Stimulated activated CD4-positive, alpha-beta T cell treated with anti-CD3 and anti-CD28 coated beads, TNF-alpha, amount 100 ng/mL, for 1 hour (primary cell): Measurements from ENCODE around the gene TMEM72.

Experiments
- DNase-seq, 3 donors: peaks; one replicate each; pipeline ENCODE4 v3.0.0-alpha.2; 2020; ENCODE audit warnings: low read depth in 3 of 3, low spot score in 1 of 3

TMEM72 gene

DNA sequence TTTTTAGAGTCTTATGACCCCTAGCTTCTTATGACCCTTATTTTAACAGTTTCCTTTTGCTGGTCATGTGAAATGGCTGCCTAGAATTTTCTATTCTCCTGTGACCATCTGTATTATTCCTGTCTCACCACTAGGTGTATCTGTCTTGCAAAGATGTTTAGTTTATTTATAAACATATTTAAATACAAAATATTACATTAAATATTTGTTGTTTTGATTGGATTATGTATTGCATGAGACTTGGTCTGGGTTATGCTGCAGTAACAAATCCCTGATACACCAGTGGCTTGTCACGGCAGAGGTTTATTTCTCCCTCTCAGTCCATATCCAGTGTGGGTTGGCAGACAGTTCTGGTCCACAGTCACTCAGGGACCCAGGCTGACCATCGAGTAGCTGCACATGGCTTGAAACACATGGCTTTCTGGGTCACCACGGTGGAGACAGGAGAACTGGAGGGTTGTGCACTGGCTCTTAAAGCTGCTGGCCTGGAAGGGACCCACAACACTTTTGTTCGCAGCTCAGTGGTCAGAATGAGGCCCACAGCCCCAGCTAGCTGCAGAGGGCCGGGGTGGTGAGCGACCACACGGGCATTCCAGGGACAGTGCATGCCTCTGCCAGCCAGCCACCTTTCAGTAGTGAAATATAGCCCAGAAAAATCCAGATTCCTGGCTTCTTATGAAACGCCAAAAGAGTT is 55.8 kb downstream of the TMEM72 start:
- DNase-seq: no peak

DNA sequence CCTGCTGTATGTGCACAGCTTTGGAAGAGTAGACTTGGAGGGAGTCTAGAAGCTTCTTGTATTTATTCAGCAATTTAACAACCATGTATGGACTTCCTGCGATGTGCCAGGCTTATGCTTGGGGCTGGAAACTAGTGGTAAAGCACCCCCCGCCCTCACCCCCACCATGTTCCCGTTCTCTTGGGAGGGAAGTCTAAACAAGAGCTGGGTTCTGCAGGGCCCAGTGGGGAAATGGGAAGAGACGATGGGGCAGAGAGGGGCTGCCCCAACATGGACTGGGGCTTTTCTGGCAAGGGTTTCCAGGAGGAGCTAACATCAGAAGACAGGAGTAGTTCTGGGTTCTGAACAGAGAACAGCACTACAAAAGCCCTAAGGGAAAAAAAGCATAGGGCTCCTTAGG is 56.5 kb downstream of the TMEM72 start:
- no peak for DNase-seq

DNA sequence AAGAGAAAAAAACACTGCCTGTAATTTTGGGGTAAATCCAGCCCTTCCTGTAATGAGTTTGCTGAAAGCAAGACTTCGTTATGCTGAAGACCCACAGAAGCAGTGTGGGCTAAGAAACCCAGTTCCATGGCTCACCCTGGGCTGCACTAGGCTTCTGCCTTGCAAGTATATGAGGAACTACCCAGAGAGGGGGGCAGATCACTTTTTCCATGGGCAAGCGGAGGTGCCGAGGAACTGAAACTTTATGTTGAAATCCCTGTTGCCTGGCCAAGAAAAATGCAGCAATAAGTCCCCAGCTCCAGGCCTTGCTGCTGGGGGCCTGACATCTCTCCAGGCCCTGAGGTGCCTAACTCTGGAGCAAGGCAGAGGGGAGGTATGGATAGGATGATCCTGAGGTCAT is 57.0 kb downstream of the TMEM72 start:
- no peak for DNase-seq

DNA sequence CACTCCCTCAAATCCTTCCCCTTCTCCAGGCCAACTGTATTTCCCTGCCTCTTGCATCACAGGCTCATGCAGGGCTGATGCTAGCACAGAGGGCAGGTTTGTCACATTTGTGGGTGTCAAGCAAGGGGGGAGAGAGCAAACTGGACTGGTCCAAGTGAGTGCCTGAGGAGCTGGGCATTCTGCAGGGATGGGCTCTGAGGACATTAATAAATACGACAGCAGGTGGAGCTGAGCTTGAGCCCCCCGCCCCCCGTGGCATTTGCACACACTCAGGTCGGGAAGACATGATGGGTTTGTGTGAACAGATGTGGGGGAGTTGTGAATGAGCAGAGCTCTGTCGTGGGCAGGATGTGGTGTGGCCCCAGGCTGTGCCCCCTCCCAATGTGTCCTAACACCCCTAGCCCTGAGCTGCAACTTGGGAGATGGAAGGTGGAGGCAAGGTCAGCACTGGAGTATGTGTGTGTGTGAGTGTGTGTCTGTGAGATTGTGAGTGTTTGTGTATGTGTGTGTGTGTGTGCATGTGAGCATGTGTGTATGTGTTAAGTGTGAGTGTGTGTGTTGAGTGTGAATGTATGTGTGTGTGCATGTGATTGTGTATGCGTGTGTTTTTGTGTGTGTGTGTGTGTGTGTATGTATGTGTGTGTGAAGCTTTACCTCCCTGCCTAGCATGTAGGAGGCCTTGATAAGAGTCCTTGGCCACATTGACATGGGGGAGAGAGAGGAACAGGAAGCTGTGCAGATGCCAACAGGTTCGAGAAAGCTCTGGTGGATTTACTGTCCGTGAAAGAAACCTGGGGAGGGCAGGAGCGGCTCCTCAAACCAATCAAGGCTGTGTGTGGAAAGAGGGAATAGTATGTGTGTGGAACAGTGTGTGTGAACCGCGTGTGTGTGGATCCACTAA is 57.6 kb downstream of the TMEM72 start:
- no peak for DNase-seq

DNA sequence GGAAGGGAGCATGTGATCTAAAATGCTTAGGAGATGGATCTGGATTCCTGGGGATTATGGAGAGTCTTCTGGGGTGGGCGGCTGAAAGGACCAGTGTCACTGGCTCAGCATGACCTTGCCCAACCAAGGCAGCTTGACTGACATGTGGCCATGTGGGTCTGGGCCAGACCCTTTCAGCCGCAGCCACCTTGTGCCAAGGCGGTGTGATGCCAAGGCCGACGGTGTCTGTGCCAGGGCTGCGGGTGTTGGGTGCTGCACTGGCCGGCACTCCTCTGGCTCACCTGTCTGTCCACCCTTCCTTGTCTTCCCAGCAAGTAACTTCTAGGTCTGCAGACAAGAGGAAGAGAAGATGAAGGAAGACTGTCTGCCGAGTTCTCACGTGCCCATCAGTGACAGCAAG is 58.7 kb downstream of the TMEM72 start:
- DNase-seq: no peak

DNA sequence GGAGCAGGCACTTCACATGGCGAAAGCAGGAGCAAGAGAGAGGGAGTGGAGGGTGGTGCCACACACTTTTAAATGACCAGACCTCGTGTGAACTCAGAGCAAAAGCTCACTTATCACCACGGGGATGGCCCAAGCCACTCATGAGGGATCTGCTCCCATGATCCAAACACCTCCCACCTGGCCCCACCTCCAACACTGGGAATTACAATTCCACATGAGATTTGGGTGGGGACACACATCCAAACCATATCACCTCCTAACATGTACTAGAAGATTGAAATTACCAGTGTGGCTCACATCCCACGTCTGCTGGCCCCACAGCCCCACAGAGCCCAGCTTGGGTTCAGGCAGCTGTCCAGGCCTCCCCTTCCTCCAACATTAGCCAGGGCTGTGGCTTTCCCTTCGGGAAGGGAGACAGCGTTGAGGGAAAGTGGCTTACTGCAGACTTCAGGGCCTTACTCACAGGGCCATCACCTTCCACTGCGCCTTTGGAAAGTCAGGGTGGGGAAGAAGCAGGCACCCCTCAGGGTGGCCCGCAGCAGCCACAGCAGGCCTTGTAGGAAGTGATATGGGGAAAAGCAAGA is 59.8 kb downstream of the TMEM72 start:
- DNase-seq: no peak

DNA sequence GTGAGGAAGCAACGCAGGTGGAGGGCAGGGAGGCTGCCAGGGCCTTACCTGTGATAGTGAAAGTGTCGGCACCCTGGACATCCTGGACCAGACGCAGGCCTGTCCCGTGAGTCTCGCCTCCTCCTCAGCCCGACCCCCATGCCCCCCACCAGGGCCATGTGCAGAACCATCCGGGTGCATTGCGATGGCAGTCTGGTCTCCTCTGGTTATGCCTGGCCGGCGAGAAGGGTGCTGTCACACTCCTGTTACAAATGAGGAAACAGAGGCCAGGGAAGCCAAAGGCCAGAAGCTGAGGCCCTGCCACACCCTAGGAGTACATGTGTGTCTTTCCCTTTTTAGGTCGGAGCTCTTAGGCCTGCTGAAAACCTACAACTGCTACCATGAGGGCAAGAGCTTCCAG is 60.3 kb downstream of the TMEM72 start:
- DNase-seq: no peak

DNA sequence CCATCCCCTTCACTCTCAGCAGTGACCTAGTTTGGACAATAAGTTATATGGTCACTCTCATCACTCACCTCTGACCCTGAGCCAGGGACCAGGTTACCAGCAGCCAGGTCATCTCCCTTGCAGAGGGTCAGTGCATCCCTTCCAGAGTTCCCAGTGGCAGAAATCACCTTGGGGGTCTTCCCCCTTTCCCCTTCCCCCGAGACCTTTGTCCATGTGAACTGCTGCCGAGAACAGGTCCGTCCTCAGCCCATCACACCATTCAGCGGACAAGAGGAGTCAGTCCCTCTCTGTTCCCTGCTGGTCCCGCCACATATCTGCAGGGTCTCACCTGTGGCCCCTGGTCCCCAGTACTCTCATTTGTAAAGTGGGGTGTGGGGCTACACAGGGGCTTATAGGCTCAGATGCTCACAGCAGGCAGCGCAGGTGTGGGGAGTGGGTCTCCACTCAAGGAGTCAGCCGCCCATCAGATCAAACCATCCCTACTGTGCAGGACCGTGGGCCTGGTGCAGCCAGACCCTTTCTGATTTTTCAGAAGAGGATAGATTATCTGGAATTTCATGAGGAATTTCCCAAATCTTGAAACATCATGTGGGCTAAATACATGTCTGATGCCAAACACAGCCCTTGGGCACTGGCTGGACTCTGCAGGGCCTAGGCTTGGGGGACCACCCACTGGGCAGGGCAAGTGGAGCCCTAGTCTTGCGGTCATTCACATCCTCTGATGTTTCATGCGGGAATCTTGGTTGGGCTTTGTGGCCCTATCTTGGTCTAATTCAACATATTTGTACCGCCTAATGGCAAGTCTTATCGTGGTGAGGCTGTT is 61.0 kb downstream of the TMEM72 start:
- no peak for DNase-seq

DNA sequence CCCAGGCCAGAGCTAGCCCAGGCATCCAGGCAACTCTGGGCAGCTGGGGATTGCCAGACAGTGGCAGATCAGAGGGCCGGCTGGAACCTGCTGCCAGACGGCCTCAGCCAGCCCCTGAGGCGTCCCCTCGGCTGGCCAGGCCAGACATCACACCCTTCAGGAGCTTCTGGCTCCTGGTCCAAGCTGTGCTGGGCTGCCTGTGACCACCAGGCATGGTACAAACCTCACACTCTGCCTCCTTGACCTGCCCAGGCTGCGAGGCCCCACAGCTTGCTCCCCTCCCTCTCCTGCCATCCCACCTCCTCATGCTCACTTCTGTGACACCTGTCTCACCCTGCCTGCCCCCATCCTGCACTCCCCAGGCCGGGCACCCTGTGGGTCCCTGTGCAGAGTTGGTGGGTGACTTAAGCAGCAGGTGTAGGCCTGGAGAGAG is 61.8 kb downstream of the TMEM72 start:
- DNase-seq: no peak

DNA sequence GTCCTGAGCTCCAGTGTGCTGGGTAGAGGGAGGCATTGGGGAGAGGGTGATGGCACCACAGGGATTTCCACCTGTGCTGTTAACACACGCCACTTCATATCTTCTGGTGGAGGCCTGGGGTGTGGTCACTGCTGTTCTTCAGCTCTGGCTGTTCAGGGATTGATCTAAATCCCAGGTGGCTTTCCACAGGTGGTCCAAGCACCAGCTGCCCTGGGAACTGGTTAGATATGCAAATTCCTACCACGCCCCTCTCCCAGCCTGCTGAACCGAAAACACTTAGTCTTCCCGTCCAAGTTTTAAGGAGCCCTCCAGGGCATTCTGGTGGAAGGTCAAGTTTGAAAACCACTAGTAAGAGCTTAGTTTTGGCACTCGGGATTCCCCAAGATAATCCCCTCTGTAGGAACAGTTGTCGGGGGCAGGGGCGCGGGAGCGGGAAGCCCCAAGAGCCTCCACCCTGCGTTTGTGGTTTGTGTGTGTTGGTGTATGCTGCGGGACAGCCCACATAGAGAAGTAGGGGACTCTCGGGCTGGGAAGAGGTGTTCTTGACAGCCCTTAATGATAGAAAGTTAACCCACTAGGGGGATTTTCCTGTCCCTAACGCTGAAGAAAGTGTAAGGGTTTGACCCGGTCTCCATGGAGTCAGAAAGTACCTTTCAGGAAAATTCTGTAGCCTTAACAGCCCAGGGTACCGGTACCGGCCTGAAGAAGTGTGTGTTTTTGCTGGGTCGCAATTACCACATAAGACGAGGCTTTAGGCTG is 62.4 kb downstream of the TMEM72 start:
- DNase-seq: no peak

DNA sequence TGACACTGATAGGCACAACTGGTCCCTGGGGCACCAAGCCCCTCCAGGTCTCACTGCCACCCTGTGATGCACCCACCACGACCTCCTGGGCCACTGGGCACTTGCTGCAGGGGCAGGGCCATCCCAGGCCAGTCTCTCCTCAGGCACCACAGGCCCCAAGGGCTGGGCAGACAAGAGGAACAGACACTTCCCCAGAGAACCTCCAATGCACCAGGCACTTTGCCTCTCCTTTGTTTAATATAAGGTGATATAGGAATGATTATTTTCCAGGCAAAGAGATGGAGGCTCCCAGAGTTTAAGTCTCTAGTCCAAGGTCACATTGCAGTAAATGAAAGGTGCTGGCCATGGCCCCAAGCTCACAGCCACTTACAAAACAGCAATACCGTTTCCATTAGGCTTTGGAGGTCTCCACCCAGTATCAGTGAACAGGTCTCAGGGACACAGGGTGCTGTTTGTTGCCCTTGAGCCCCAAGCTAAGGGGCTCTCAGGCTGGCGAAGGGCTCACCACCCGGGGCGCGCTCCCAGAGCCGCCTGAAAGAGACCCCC is 63.0 kb downstream of the TMEM72 start:
- no peak for DNase-seq

DNA sequence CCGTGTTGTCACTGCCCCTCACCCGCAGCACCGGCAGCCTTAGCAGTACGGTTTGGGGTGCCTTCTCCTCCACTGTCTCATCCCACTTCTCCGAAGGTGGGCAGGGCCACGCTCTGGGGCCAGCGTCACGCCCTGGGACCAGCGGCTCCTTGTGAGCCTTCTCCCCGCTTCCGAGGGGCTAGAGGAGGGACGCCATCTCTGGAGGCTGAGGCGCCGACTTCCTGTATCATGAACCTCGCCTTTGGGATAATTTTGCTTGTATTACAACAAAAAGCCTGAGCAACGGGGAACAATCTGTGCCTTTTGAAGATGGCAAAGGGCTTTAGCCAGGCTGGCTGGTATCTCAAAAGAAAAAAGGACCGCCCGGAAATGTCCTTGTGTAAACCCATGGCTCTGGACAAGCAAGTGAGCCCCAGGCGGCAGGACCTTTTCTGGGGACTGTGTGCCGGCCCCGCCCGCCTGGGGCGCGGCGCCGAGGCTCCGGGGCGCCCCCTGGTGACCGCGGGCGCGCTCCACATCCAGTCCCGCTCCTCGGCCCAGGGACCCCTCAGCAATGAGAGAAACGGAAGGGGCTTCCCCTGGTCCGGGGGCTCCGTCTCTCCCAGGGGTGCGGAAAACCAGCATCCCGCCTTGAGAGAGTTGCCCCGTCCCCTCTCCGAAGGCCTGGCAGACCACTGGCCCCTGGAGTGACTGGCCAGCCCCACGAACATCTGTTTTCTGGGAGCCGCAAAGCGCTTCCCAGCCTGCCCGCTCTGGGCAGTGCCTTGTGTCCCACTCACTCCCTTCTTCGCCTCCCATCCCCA is 63.7 kb downstream of the TMEM72 start:
- DNase-seq: peak in 2 of 3 donors; percentile 44 to 54

DNA sequence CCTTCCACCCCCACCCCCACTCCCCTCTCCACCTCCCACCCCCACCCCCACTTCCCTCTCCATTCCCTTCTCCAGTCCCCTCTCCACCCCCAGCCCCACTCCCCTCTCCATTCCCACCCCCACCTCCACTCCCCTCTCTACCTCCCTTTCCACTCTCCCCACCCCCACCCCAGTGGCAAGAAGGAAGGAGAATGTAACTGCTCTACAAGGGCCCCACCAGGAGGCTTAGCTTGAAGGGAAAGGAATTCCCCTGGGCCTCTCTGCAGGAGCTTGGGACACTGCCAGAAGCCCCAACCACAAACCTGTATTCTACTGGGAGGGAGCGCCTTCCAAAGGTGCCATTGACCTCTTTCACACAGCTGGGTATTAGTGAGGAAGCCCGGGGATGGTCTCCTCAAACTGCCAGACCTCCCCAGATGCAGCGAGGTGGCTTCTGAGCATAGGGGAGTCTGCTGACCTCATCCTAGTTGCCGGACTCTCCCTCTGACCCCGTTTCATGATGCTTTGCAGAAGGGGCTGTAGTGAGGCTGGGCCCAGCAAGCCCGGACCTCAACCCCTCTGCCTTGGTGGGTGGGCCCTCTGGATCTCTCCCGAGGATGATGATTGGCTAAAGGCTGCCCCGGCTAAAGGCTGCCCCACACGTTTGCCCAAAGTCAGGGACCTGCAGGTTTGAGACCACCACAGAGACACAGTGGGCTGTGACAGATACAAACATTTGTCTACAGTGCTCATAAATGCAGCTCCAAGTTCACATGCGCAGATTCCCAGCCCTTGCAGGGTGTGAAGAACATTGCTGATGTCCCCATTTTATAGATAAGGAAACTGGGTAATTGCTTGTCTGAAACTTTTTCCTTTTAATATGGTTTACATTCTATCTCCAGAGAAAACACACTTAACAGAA is 64.5 kb downstream of the TMEM72 start:
- no peak for DNase-seq

DNA sequence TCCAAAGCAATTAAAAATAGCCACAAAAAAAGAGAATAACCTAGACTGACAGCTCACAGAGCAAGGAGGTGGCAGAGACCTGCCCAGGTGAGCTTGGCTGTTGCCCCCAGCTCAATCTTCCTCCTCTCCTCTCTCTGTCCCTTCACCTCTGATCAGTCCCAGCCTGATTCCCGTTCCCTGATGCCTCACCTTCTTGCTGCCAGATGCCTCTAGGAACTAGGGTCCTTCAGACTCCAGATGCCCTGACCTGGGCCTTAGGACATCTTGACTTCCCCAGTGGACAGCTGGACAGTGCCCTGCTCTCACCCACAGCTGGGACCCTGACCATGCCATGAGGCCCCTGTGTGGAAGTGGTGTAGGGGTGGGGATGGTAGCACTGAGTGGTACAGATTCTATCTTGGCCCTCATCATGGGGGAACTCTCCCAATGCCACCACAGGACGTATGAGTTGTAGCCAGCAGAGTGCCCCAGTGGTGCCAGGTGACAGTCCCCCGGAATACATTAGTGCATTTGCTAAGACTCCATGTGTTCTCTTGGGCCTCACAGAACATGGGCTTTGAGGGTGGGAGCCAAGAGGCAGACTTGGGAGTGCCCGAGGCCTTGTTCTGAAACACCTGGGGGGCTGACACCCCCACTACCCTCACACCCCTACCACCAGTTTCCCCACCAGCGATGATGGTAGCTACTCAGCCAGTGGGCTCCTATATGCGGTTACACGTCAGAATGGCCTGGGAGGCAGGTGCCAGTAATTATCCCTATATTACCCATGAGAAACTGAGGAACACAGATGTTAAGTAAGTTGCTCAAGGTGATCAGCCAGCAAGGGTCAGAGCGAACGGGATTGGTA is 65.4 kb downstream of the TMEM72 start:
- no peak for DNase-seq

DNA sequence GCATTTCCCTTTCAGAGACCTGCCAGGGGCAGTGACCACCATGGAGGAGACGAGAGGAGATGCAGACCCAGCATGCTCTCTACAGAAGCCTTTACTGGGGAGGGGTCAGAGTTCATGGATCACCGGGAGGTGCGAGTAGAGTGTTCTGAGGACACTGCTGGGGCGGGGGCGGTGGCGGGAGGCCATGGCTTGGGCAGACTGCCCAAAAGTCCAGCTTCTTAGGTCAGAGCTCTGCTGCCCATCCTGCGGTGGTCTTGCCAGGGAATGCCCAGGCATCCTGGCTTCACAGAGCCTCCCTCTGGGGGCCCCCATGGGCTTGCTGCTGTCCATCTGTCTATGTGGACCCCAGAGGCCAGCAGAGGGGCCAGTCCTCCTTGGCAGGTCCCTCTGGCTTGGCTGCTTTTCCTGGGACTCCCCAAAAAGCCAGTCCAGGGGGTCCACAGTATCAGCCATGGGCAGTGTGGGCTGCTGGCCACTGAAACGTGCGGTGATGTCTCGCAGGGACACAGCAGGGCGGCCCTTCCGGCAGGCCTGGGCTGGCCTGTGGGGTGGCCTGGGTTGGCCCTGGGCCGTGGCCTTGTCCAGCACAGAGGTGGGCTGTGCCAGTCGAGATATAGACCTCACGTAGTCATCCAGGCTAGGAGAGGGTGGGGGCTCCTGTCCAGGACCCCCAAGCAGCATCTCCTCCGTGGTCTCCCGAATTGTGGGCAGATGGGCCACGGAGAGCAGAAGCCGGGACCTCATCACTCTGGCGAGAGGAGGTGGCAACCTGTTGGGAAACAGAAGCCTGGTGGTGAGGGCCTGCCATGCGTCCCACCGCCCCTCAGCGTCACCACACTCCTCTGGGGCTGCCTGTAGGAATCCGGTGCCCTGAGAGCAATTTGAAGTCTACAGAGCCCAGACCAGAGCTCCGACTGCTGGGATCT is 66.4 kb downstream of the TMEM72 start:
- DNase-seq: no peak

DNA sequence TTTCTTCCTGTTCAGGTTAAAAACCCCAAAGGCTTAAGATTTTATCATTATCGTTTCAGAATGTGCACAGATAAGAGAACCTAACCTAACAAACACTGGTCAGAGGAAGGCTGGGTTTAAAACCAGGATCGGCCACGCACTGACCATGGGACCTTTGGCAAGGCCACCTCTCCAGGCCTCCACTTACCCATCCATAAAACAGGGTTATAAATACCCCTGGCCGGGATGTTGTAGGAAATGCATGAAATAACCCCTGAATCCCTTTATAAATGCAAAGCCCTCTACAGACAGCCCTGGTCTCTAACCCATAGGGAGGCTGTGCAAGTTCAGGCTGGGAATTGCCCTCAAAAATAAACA is 67.1 kb downstream of the TMEM72 start:
- DNase-seq: no peak
